ENCODE results near the gene URB1.

- no peak for TF ChIP-seq CTCF (IDR thresholded peaks at IDR 0.05)
- no peak for TF ChIP-seq POLR2A (IDR thresholded peaks at IDR 0.05)
Measured at GRCh38 chr21:32270748-32271147, 122.1 kb downstream of the URB1 start.

All from lower leg skin (tissue), 3 donors.